ENCODE measurements around the gene MYH16.
"Not testable (repeated sequence)": the region's sequence is repeated elsewhere in the genome, so short reads cannot be mapped to it uniquely, and the experiment has no call there.

MYH16 gene

DNA sequence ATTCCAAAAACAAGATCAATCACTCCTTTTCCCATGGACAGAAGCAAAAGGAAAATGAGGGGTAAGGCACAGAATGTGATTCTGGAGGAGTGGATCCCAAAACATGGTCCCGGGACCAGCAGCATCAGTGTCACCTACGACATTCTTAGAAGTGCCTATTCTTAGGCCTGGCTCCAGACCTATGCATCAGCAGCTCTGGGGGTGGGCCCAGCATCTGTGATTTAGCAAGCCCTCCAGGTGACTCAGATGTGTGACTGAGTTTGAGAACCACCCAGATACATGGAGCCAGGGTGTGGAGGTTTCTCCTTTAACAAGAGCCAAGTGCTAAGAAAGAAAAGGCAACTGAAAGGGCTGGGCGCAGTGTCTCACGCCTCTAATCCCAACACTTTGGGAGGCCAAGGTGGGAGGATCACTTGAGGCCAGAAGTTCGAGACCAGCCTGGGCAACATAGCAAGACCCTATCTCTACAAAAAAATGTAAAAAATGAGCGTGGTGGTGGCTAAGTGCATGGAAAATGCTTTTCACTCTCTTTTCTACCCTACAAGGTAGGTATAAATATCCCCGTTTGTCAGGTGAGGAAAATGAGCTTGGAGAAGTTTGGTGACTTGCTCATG, 35.9 kb downstream of the MYH16 start:
- DNase-seq, result no peak

DNA sequence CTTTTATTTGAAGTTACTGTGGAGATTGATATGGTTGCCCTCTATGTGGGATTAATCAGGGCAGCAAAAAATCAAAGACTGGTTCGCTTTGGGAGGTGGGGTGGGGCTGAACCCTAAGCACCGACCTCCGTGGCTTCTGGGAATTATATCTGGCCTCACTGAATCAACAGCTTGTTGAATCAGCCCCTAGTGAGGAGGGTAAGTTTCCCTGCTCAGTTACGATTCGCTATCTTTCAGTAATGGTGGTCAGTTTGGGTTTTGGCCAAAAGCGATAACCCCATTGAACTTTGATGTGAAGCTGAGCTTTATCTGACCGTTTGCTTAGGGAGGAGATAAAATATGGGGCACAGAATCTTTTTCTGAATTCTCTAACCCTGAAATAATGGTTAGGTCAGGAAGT, 36.5 kb downstream of the MYH16 start:
- DNase-seq, result no peak

DNA sequence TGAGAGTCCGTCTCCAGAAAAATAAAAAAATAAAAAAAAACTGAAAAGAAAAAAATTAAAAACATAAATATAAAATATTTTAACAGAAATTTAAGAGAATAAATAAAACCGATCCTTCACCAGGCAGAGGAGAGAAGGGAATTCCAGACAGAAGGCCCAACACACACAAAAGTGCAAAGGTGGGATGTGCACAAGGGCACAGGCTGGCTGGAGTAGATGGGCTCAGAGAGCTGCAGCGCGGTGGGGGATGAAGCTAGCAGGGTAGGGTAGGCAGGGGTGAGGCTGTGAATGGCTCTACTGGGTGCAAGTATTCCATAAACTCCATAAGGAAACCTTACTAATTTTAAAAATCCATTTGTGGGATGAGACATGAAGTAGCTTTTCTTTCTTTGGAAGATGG, 37.4 kb downstream of the MYH16 start:
- no peak for DNase-seq

DNA sequence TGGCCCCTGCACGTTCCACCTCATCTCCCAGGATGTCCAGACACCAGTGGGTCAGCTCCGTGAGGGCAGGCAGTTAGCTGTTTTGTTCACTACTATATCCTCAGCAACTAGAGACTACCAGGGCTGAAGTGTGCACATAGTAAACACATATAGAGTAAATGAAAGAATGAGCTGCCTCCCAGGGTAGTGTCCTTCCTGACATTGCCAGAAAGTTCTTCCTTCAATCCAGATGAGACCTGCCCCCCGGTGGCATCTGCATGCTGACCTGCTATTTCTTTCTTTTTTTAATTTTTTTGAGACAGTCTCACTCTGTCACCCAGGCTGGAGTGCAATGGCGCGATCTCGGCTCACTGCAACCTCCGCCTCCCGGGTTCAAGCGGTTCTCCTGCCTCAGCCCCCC, 39.1 kb downstream of the MYH16 start:
- no peak for DNase-seq

DNA sequence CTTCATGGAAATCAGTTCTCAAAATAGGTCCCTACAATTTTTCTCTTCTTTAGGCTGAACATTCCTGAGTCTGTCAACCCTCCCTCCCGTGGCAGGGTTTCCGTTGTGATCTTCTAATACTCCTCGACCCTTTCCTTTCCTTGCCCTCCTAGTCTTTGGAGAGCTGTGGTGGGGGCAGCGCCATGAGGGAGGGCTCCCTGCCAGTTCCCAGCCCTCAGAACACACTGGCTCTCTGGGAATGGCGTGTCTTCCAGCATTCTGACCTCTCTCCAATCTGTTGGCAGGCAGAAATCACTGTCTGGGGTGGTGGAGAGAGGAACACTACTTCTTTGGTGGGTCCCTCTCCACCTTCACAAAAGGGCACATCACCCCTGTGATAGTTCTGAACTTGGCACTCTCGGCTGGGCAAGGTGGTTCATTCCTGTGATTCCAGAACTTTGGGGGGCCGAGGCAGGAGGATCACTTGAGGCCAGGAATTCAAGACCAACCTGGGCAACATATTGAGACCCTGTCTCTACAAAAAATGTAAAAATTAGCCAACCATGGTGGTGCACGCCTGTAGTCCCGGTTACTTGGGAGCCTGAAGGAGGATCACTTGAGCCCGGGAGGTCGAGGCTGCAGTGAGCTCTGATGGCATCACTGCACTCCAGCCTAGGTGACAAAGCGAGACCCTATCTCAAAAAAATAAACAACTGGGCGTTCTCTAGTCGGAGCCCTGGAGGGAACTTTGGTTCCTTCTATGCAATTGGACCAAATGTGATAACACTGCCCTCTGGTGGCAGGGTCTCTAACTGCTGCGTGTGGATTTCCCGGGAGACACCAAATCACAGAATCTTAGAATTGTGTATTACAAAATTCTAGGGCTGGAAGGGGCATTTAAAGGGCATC, 39.9 kb downstream of the MYH16 start:
- DNase-seq, result peak; percentile 68

DNA sequence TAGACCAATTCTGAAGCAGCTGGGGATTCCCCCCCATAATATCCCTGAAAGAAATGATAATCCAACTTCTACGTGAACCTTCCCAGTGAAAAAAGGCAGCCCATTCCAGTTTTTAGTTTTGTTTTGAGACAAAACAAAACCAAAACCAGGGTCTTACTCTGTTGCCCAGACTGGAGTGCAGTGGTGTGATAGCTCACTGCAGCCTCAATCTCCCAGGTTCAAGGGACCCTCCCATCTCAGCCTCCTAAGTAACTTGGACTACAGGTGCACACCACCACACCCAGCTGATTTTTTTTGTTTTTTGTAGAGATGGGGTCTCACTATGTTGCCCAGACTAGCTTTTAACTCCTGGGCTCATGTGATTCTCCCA, 40.5 kb downstream of the MYH16 start:
- DNase-seq, result no peak

DNA sequence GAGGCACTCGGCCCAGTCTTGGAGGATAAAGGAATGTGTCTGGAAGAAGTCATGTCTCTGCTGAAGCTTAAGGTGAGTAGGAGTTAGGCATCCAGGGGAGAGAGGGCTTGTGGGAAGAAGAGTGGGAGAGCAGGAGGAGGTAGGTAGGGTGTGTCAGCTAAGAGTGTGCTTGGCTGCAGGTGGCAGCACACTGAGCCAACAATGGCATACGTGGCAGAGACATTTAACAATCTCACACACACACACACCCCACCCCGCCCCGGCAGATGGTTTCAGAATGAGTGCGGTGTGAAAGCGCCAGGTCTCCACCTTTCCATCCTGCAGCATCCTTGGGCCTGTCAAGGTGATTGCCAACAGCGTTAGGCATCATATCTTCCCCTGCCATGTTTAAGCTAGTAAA, 41.9 kb downstream of the MYH16 start:
- no peak for DNase-seq

DNA sequence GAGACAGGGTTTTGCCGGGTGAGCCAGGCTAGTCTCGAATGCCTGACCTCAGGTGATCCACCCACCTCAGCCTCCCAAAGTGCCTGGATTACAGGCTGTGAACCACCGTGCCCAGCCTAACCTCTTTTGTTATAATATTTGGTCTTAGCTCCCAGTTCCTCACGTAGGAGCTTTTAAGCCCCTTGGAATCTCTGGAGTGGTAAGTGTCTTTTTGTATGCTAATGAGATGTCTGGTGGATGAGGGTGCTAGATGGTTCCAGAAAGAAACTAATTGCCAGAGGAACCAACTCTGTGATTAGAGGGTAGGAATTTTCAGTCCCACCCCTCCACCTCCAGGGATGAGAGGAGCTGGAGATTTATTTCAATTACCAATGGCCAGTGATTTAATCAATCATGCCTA, 47.7 kb downstream of the MYH16 start:
- DNase-seq, result no peak

DNA sequence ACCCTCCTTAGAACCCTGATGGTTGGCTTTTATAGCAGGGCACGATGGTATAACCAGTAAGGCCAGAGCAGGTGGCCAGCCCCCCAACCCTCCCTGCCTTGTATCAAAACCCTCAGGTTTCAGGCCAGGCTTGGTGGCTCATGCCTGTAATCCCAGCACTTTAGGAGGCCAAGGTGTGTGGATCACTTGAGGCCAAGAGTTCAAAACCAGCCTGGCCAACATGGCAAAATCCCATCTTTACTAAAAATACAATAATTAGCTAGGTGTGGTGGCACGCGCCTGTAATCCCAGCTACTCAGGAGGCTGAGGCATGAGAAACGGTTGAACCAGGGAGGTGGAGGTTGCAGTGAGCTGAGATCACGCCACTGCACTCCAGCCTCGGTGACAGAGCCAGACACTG, 50.0 kb downstream of the MYH16 start:
- not testable (repeated sequence) for DNase-seq

DNA sequence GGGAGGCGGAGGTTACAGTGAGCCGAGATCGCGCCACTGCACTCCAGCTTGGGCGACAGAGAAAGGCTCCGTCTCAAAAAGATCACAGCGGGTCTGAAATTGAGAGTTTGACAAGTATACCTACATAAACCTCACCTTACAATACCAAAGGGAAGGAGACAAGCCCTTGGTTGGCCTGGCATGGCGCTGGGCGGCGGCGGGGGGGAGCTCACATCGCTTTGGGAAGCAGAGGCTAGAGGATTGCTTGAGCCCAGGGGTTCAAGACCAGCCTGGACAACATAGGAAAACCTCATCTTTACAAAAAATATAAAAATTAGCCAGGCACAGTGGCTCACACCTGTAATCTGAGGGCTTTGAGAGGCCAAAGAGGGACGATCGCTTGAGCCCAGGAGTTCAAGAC, 51.9 kb downstream of the MYH16 start:
- no peak for DNase-seq

DNA sequence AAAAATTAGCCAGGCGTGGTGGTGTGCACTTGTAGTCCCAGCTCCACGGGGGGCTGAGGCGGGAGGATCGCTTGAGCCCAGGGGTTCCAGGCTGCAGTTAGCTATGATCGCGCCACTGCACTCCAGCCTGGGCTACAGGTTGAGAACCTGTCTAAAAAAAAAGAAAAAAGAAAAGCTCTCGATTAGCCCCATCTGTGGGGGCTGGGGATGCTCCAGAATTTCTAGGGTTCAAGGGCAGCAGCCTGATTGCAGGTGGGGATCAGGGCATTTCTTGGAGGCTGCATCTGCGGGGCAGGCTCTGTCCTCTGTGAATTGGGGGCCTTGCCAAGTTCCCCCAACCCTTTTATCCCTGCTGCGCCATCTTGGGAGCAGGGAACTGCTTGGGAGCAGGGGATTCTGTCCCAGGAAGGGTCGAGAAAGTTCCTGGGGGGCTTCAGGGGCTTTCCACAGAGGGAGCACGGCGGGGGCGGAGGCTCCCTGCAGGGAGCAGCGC, 52.4 kb downstream of the MYH16 start:
- no peak for DNase-seq

DNA sequence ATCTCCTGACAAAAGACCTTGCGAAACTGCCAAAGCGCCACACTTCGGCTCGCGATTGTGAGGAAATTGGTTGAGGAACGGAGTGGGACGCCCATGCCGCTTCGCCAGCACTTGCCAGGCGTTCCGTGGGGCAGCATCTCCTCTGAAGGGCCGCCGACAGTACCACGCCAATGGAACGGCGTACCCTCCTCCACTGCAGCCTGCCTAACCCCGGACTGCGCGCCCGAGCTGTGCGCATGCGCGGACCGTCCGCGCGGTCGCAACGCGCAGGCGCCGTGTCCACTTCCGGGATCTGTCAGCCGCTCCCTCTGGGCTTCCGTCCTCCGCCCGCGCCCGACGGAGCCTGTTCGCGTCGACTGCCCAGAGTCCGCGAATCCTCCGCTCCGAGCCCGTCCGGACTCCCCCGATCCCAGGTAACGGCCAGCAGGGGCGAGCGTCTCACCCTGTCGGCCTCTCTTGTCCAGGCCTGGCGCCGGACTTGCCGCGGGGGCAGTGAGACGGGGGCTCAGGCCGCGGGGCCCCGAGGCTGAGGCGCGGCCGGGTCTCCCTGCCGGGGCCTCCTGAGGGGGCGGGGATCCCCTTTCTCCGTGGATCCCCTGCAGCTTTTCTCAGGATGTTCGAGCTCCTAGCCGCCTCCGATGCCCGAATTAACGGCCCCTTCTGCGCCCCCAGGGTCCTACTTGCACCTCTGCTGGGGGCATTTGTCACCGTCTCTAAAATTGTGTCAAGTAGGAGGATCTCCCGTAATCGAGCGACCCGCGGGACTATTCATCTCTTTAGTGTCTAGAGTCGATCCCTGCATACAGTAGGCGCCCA, 53.2 kb downstream of the MYH16 start, which contains the start of gene ARPC1A:
TSS of gene ARPC1A (plus strand) at position 307 of the 816 bp plus-strand sequence. CDS start 7,456 bp downstream, outside the sequence.
- peak; percentile 87 for DNase-seq

DNA sequence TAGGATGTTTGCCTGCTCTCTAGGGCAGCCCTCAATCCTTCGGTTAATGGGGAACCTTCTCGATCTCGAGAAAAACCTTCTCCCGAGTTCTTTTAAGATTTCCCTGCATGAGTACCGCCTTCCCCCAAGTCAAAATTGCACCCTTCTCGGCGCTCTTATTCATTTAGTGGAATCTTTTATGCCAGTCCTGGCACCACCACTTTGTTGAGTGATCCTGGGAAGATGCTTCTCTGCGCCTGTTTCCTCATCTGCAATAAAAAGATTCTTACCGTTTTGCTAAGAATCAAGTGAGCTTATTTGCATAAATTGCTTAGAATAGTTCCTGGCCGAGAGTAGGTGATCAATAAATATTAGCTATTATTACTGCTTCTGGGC, 53.8 kb downstream of the MYH16 start:
- no peak for DNase-seq

DNA sequence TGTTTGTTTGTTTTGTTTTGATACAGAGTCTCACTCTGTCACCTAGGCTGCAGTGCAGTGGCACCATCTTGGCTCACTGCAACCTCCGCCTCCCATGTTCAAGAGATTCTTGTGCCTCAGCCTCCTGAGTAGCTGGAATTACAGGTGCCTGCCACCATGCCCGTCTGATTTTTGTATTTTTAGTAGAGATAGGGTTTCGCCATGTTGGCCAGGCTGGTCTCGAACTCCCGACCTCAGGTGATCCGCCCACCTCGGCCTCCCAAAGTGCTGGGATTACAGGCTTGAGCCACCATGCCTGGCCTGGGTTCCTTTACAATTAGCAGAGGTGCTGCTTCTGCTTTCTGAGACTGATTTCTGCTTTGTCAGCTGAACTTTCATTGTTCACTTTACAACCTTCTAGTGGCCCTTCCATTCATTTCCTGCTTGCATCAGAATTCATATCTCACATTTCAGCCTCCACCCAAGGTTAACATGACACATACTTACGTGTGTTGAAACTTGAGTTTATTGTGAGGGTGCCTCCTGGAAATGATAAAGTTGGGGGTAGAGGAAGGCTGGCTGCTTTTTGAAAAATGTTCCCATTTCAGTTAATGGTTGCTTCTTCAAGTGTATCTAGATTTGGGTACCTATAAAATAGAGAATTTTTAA, 57.8 kb downstream of the MYH16 start:
- not testable (repeated sequence) for DNase-seq

DNA sequence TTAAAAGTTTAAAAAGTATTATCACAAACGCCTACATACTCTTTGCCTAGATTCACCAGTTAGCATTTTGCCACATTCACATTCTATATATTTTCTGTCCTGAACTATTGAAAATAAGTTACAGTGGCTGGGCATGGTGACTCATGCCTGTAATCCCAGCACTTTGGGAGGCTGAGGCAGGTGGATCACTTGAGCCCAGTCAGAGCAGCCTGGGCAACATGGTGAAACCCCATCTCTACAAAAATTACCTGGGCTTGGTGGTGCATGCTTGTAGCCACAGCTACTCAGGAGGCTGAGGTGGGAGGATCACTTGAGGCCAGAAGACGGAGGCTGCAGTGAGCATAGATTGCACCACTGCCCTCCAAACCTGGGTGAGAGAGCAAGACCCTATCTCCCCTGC, 58.4 kb downstream of the MYH16 start:
- no peak for DNase-seq

DNA sequence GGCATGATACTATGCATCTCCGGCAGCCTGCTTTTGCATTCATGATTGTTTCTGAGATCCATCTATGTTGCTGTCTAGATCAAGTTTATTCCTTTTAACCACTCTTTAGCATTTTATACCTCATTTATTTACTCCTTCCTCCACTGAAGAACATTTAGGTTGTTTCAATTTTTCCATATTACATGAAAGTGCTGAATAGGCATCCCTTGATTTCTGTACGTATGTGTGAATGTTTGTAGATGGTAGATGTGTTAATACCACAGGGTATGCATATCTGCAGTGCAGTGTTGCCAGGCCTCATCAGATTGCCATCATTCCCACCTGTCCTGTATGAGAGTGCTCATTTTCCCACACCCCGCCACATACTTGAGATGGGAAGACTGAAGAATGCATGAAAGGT, 67.0 kb downstream of the MYH16 start:
- no peak for DNase-seq

DNA sequence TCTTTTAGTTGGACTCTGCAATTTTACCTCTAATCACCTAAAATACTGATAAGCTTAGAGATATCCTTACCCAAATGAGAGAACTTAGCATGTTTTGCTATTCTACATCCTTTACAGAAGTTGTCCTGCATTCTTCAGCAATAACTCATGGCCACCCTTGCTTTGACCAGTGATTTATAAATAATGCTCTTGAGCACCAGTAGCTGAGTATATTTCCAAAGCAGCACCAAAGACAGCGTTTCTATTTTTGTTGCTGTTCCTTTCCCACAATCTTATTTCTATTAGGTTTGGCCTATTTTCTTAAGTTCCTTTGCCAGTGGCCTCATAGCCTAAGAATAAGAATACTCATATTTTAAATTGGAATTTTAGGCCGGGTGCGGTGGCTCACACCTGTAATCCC, 68.0 kb downstream of the MYH16 start:
- no peak for DNase-seq

DNA sequence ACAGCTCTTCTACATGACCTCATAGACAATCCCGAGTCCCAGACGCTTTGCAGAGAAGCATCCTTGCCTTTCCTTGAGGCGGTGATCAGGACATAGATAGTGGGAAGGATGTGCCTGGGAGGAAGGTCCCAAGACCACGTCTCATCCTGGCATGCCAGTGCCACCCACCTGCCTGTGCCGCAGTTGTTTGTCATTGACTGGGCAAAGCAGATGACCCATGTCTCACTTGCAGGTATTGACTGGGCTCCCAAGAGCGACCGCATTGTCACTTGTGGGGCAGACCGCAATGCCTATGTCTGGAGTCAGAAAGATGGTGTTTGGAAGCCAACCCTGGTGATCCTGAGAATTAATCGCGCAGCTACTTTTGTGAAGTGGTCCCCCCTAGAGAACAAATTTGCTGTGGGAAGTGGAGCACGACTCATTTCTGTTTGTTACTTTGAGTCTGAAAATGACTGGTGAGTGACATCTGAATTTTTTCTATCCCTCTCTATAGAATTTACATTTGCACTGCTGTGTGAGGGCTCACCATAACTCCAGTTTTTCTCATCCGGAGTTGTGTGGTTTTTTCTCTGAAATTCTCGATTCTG, 71.5 kb downstream of the MYH16 start:
- DNase-seq, result no peak

DNA sequence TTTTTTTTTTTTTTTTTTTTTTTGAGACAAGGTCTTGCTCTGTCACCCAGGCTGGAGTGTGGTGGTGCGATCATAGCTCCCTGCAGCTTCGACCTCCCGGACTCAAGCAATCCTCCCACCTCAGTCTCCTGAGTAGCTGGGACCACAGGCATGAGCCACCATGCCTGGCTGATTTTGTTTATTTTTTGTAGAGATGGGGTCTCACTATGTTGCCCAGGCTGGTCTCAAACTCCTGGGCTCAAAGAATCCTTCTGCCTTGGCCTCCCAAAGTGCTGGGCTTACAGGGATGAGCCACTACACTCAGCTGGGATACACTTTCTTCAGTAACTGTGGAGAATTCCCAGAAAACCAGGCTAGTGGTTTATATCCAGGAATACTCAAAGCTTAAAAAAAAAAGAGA, 78.0 kb downstream of the MYH16 start:
- DNase-seq, result not testable (repeated sequence)

DNA sequence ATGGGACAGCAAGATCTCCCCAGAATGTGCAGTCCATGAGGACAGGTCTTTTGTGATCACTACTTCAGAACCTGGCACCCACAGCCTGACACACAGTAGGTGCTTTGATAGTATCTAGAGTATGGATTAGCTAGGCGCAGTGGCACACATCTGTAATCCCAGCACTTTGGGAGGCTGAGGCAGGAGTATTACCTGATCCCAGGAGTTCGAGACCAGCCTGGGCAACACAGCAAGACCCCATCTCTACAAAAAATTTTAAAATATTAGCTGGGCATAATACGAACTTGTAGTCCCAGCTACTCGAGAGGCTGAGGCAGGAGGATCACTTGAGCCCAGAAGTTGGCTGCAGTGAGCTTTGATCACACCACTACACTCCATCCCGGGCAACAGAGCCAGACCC, 79.6 kb downstream of the MYH16 start:
- no peak for DNase-seq

DNA sequence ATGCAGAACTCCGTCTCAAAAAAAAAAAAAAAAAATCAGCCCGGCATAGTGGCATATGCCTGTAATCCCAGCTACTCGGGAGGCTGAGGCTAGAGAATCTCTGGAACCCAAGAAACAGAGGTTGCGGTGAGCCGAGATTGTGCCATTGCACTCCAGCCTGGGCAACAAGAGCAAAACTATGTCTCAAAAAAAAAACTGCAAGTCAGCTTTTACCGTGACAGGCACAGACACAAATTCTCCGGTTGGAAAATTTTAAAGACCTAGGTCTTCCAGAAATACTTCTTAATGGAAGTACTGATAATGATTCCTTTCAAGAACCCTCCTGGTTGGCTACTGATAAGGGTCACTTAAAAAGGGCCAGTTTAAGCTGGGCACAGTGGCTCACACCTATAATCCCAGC, 82.5 kb downstream of the MYH16 start:
- no peak for DNase-seq

DNA sequence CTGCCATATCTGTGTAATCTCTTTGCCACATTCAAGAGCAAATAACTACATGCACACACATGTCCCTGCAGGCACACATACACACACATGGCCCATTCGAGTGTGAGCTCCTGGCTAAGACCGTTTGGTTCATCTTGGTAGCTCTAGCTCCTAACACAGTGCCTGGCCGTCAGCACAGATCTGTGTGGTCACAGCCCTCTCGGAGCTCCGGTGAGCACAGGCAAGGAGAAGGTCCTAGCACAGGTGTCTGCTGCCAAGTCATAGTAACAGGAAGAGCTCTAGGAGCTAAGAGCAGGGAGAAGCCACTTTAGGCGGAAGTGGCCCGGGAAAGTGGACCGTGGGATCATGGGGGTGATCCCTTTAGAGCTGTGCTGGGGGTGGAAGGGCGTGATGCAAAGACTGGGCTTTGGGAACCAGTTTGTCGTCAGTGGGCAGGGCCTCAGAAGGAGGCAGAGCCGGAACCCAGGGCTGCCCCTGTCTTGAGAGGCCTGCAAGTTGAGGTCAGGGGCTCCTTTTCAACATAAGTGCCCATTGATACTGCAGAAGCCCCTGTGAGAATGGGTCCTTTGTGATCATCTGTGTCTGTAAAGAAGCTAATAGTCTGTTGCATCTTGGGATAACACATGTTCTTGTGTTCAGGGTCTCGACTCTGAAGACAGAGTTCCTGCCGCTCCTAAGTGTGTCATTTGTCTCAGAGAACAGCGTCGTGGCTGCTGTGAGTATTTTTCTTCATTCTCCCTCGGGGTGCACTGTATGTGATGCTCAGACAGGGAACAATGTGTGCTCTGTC, 85.3 kb downstream of the MYH16 start:
- no peak for DNase-seq

Data from effector CD8-positive, alpha-beta T cell (primary cell).